HepG2 (cell line): Measurements from ENCODE around the gene MYO3B. TPM values are rescaled to one million over a fixed set of nuclear protein-coding genes. Genes with fewer than 3 reads are reported as not detected.

Source experiments
- ATAC-seq: fragments of 200-7000 bp; cut with Tn5 transposase; 3 replicates; pipeline ENCODE4 v1.9.1; 2020; ENCODE audit warnings: mild to moderate bottlenecking, moderate library complexity
- BruUV-seq: library from RNA; stranded (reverse); fragments of 400-500 nt; replicated peaks from 2 replicates; lab custom pipeline; 2021; lab: Mats Ljungman, UMichigan
- CTCF ChIA-PET: fragments of 300-600 bp; formaldehyde crosslinking; extraction: SDS; loops from one replicate; lab custom pipeline; 2021; ENCODE audit warnings: low total read pairs, inconsistent platforms, low intra/inter-chr PET ratio; lab: Yijun Ruan, JAX
- POLR2A ChIA-PET: fragments of 350-600 bp; sonication (Branson Sonifier 250); formaldehyde crosslinking; loops from one replicate; lab custom pipeline; 2020; ENCODE audit warnings: antibody characterized with exemption, inconsistent platforms; lab: Yijun Ruan, JAX
- DNase-seq: peaks from one replicate; pipeline ENCODE4 v3.0.0-alpha.2; 2015; ENCODE audit warnings: low spot score
- FAIRE-seq: peaks from 3 replicates; lab custom pipeline; 2011; peaks lifted over from hg19 to GRCh38; lab: Jason Lieb, UNC
- H2AFZ ChIP-seq: one replicate; pipeline ENCODE4 v1.6.1; 2011; ENCODE audit warnings: low read length, inconsistent platforms
- H3K27ac ChIP-seq: fragments of 300-600 bp; 3 replicates; pipeline ENCODE4 v1.8.0; 2011; ENCODE audit warnings: mixed run types, mild to moderate bottlenecking, mixed read lengths, low read length, inconsistent platforms; ENCODE audit not compliant: insufficient read depth; ENCODE audit errors: extremely low read length
- H3K27me3 ChIP-seq, 2 experiments: fragments of 200-600 bp in 1 of 2; 2 replicates in 1 of 2; 3 replicates in 1 of 2; pipeline versions ENCODE4 v1.6.0 to v1.8.0; 2011; ENCODE audit warnings: low read length in 2 of 2, mild to moderate bottlenecking in 2 of 2, moderate library complexity in 2 of 2, inconsistent platforms in 1 of 2; ENCODE audit not compliant: insufficient read depth in 2 of 2, control insufficient read depth in 1 of 2
- H3K36me3 ChIP-seq, 2 experiments: fragments of 200-600 bp in 1 of 2; replicated peaks in 1 of 2; 2 replicates in 1 of 2; 3 replicates in 1 of 2; pipeline versions ENCODE4 v1.5.1 to v1.8.0; 2011; ENCODE audit warnings: low read length in 2 of 2, inconsistent platforms in 1 of 2; ENCODE audit not compliant: insufficient read depth in 2 of 2, control insufficient read depth in 1 of 2
- H3K4me1 ChIP-seq: 2 replicates; pipeline ENCODE4 v1.5.1; 2012; ENCODE audit warnings: low read length, inconsistent platforms; ENCODE audit not compliant: insufficient read depth
- H3K4me2 ChIP-seq: 2 replicates; pipeline ENCODE4 v1.6.0; 2011; ENCODE audit warnings: low read depth, low read length, inconsistent platforms
- H3K4me3 ChIP-seq, 3 experiments: fragments of 200-600 bp in 1 of 3; sonication (generic), shearing (Covaris generic) in 1 of 3; replicated peaks in 1 of 3; 2 replicates each; pipeline ENCODE4 v1.5.1; 2011 to 2016; ENCODE audit warnings: low read length in 3 of 3, inconsistent platforms in 2 of 3, low read depth in 2 of 3, mild to moderate bottlenecking in 2 of 3, control low read depth in 1 of 3, mixed read lengths in 1 of 3; ENCODE audit not compliant: insufficient read depth in 1 of 3
- H3K79me2 ChIP-seq: one replicate; pipeline ENCODE4 v1.6.1; 2011; ENCODE audit warnings: low read length, inconsistent platforms; ENCODE audit not compliant: insufficient read depth
- H3K9ac ChIP-seq: 2 replicates; pipeline ENCODE4 v1.6.0; 2011; ENCODE audit warnings: mild to moderate bottlenecking, low read depth, low read length, inconsistent platforms; ENCODE audit not compliant: insufficient read depth
- H3K9me3 ChIP-seq: 2 replicates; pipeline ENCODE4 v1.5.1; 2012; ENCODE audit warnings: mild to moderate bottlenecking, low read length
- H4K20me1 ChIP-seq: 2 replicates; pipeline ENCODE4 v1.6.0; 2011; ENCODE audit warnings: inconsistent platforms, mild to moderate bottlenecking, low read length, moderate library complexity; ENCODE audit not compliant: insufficient read depth
- AGO1 ChIP-seq: fragments of 200-400 bp; formaldehyde crosslinking; IDR thresholded peaks from 2 replicates; pipeline ENCODE4 v1.6.1; 2017; ENCODE audit warnings: mild to moderate bottlenecking, low read depth, low read length, moderate library complexity; ENCODE audit not compliant: poor library complexity, severe bottlenecking
- MBNL3 ChIP-seq: fragments of 250-450 bp; sonication (Bioruptor Pico); conservative IDR thresholded peaks from 2 replicates; pipeline ENCODE4 v1.8.0; 2022; ENCODE audit warnings: mild to moderate bottlenecking, inconsistent platforms
- POLR2A ChIP-seq, 2 experiments: IDR thresholded peaks; 2 replicates each; pipeline ENCODE4 v1.6.1; 2011; ENCODE audit warnings: low read depth in 2 of 2, low read length in 2 of 2, mild to moderate bottlenecking in 1 of 2, moderate library complexity in 1 of 2; ENCODE audit not compliant: insufficient read depth in 1 of 2
- RFXAP ChIP-seq: sonication (generic); formaldehyde crosslinking; IDR thresholded peaks from 2 replicates; pipeline ENCODE4 v1.4.0; 2020; ENCODE audit warnings: missing genetic modification reagents, borderline replicate concordance
- RNF219 ChIP-seq: sonication (generic); formaldehyde crosslinking; IDR thresholded peaks from 2 replicates; pipeline ENCODE4 v1.5.0; 2020; ENCODE audit warnings: mild to moderate bottlenecking, missing genetic modification reagents
- TAF15 ChIP-seq: fragments of 200-400 bp; formaldehyde crosslinking; IDR thresholded peaks from one replicate; pipeline ENCODE4 v1.6.1; 2018; ENCODE audit warnings: mild to moderate bottlenecking, low read depth, low read length; ENCODE audit not compliant: poor library complexity, severe bottlenecking
- TOPORS ChIP-seq: sonication (generic); formaldehyde crosslinking; IDR thresholded peaks from 2 replicates; pipeline ENCODE4 v1.8.0; 2023; ENCODE audit warnings: mild to moderate bottlenecking, missing genetic modification reagents
- ZFP36 ChIP-seq: fragments of 150-350 bp; IDR thresholded peaks from 2 replicates; pipeline ENCODE4 v1.6.1; 2018; ENCODE audit warnings: borderline replicate concordance, low read length, low read depth; ENCODE audit not compliant: partially characterized antibody
- ZNF224 ChIP-seq: sonication (generic); formaldehyde crosslinking; IDR thresholded peaks from 2 replicates; pipeline ENCODE4 v1.5.0; 2020; ENCODE audit warnings: mild to moderate bottlenecking, missing genetic modification reagents
- ZNF343 ChIP-seq: sonication (generic); formaldehyde crosslinking; IDR thresholded peaks from 2 replicates; pipeline ENCODE4 v1.4.0; 2020; ENCODE audit warnings: mild to moderate bottlenecking, missing genetic modification reagents
- ZNF367 ChIP-seq: sonication (generic); formaldehyde crosslinking; IDR thresholded peaks from 2 replicates; pipeline ENCODE4 v1.4.0; 2020; ENCODE audit warnings: missing genetic modification reagents, borderline replicate concordance
- WGBS: methylation state at CpG from one replicate; pipeline ENCODE4 v1.1.6; 2017; ENCODE audit warnings: low lambda C conversion rate; 5-methylcytosine and 5-hydroxymethylcytosine counted together
- in situ Hi-C: cut with HindIII; loops from 2 replicates; pipeline ENCODE4 v1.10.0; 2017; ENCODE audit warnings: low pct_unique_long_range_greater_than_20kb; ENCODE audit not compliant: extremely low pct_ligation_motif_present
- intact Hi-C: fragments of 100-400 bp; cut with micrococcal nuclease; formaldehyde crosslinking; loops from one replicate; pipeline ENCODE4 v1.10.0; 2022; ENCODE audit not compliant: unreplicated experiment
- polyA plus RNA-seq, 8 experiments: library from polyadenylated mRNA; depleted of rRNA in 3 of 8; stranded (reverse) in 7 of 8; unstranded in 1 of 8; fragments of >200 nt; fragmentation: Illumina TruSeq in 4 of 8; extraction: Trizol in 4 of 8; gene quantifications; 2 replicates each; pipeline versions ENCODE4 v1.2.1 to v1.2.3, GENCODE V29; 2011 to 2016; ENCODE audit warnings: low read depth in 4 of 8, missing spikeins in 1 of 8, mixed read lengths in 1 of 8; ENCODE audit not compliant: insufficient read depth in 1 of 8
- total RNA-seq, 5 experiments: library from RNA; depleted of rRNA; stranded (reverse); fragments of >200 nt; fragmentation: Illumina TruSeq; extraction: Trizol; gene quantifications; 2 replicates each; pipeline ENCODE4 v1.2.3, GENCODE V29; 2016; ENCODE audit warnings: low read depth in 1 of 5
- TF ChIP-seq, protein P1 (sequence below): IDR thresholded peaks from 2 replicates; pipeline ENCODE4 v1.6.1; 2016

MYO3B gene
- total and polyA plus RNA-seq, 2 of the 13 experiments (the other 11 are each of a cell fraction or from before 2014, with no cell fraction given) = 0.01 TPM; not detected in 1

DNA sequence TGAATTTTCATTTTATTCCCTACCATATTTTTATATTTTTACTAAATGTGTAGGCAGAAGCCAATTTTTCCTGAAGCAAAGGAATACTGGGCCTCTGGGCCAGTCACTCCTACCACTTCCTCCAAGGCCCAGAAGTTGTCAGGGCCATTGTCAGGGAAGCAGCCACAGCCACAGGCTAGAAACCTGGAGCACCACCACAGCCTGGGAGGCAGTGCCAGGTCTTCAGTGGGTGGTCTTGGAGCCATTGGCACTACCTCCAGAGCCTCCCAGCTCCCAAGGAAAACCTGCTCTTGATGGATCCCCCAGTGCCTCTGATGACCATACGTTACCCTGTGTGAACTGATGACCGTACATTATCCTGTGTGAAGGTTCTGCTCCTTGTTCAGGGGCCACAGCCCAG lies 401.6 kb downstream of the MYO3B start:
- Histone ChIP-seq H3K36me3 (no peaks in the 10 kb centered on the region), H3K9me3 (no peaks in the 10 kb centered on the region), H3K4me3 (no peak overlapping the region), H3K79me2 (no peaks in the 10 kb centered on the region), H2AFZ (no peak overlapping the region), H3K27me3 (peaks cover 3 to 18% of the 10 kb centered on the region in 2 experiments; a peak in 4 of 5 replicates), H3K27ac (no peak overlapping the region), H3K4me1 (no peaks in the 10 kb centered on the region), H3K9ac (no peak overlapping the region), H4K20me1 (no peaks in the 10 kb centered on the region), H3K4me2 (no peak overlapping the region)
- in situ Hi-C loops = no loop called here
- intact Hi-C loops = no loop called here
- no TSS peak for BruUV-seq
- CTCF ChIA-PET = no interaction called here
- DNase-seq (no peak), FAIRE-seq (no peak), ATAC-seq (no peak)
- WGBS = 14% methylated on average over 2 of the region's 2 CpGs
- POLR2A ChIA-PET = no interaction called here
- TF ChIP-seq, protein P1, sequence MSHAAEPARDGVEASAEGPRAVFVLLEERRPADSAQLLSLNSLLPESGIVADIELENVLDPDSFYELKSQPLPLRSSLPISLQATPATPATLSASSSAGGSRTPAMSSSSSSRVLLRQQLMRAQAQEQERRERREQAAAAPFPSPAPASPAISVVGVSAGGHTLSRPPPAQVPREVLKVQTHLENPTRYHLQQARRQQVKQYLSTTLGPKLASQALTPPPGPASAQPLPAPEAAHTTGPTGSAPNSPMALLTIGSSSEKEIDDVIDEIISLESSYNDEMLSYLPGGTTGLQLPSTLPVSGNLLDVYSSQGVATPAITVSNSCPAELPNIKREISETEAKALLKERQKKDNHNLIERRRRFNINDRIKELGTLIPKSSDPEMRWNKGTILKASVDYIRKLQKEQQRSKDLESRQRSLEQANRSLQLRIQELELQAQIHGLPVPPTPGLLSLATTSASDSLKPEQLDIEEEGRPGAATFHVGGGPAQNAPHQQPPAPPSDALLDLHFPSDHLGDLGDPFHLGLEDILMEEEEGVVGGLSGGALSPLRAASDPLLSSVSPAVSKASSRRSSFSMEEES (CRISPR knock-in tag) = no peak
- TF ChIP-seq AGO1 = no peak
- no peak for TF ChIP-seq TOPORS (CRISPR knock-in tag)
- TF ChIP-seq RNF219 = no peak
- TF ChIP-seq POLR2A (IDR thresholded peaks at IDR 0.05; ENCODE audit: insufficient read depth in 1 of 2, low read depth in 2 of 2, low read length in 2 of 2) = no peak
- no peak for TF ChIP-seq TAF15
- no peak for TF ChIP-seq RFXAP (CRISPR knock-in tag)
- TF ChIP-seq ZNF343 (CRISPR knock-in tag) = no peak
- no peak for TF ChIP-seq MBNL3 (CRISPR knock-in tag)
- TF ChIP-seq ZNF367 = no peak
- no peak for TF ChIP-seq ZNF224 (CRISPR knock-in tag)
- TF ChIP-seq ZFP36 = no peak
